HG02884 (cell line): ENCODE data around the gene LAMB4.
"Not testable (repeated sequence)": the region's sequence is repeated elsewhere in the genome, so short reads cannot be mapped to it uniquely, and the experiment has no call there.

Experiments used
- ATAC-seq: cut with Tn5 transposase; IDR thresholded peaks from one replicate; pipeline ENCODE4 v1.9.1; 2021; ENCODE audit warnings: mild to moderate bottlenecking, moderate library complexity; ENCODE audit not compliant: unreplicated experiment

Gene LAMB4

GRCh38 chr7:108049962-108050361 is 80.2 kb downstream of the LAMB4 start:
- no peak for ATAC-seq

GRCh38 chr7:108048422-108048821 is 81.7 kb downstream of the LAMB4 start:
- no peak for ATAC-seq

GRCh38 chr7:108046952-108047506 is 83.1 kb downstream of the LAMB4 start:
- ATAC-seq = no peak

GRCh38 chr7:108045669-108046068 is 84.5 kb downstream of the LAMB4 start:
- no peak for ATAC-seq

- no peak for ATAC-seq
These were observed 85.0 kb downstream of the LAMB4 start for GRCh38 chr7:108045154-108045553.

- ATAC-seq = no peak
These were observed 85.8 kb downstream of the LAMB4 start for GRCh38 chr7:108044345-108044744.

- ATAC-seq = no peak
These were observed 91.2 kb downstream of the LAMB4 start for GRCh38 chr7:108038986-108039385.

- no peak for ATAC-seq
These were observed 92.4 kb downstream of the LAMB4 start for GRCh38 chr7:108037741-108038140.

- no peak for ATAC-seq
These were observed 93.0 kb downstream of the LAMB4 start for GRCh38 chr7:108037140-108037539.

GRCh38 chr7:108034586-108034985 is 95.6 kb downstream of the LAMB4 start:
- no peak for ATAC-seq

GRCh38 chr7:108033776-108034497 is 96.2 kb downstream of the LAMB4 start:
- ATAC-seq = no peak

GRCh38 chr7:108033309-108033708 is 96.9 kb downstream of the LAMB4 start:
- not testable (repeated sequence) for ATAC-seq

GRCh38 chr7:108030516-108030915 is 99.6 kb downstream of the LAMB4 start:
- no peak for ATAC-seq

GRCh38 chr7:108029034-108029433 is 101.1 kb downstream of the LAMB4 start:
- no peak for ATAC-seq

- ATAC-seq = no peak
These were observed 102.0 kb downstream of the LAMB4 start for GRCh38 chr7:108028111-108028510.

GRCh38 chr7:108027239-108027638 is 102.9 kb downstream of the LAMB4 start:
- no peak for ATAC-seq

- ATAC-seq = no peak
These were observed 103.5 kb downstream of the LAMB4 start for GRCh38 chr7:108026647-108027046.

GRCh38 chr7:108026116-108026515 is 104.0 kb downstream of the LAMB4 start:
- ATAC-seq = no peak

- ATAC-seq = no peak
These were observed 105.6 kb downstream of the LAMB4 start for GRCh38 chr7:108024538-108024937.

GRCh38 chr7:108020585-108020984 is 109.6 kb downstream of the LAMB4 start:
- no peak for ATAC-seq

GRCh38 chr7:108018668-108019067 is 111.5 kb downstream of the LAMB4 start:
- ATAC-seq = no peak

- ATAC-seq = no peak
These were observed 112.4 kb downstream of the LAMB4 start for GRCh38 chr7:108017776-108018151.
